H1 (cell line): Measurements from ENCODE around the gene SDSL. TPM values are rescaled to one million over a fixed set of nuclear protein-coding genes. Genes with fewer than 3 reads are reported as not detected.

Experiments used
- CTCF ChIA-PET: fragments of 300-600 bp; sonication (Branson Sonifier 250); formaldehyde crosslinking; loops from one replicate; lab custom pipeline; 2021; ENCODE audit not compliant: partially characterized antibody; lab: Charles Lee
- POLR2A ChIA-PET: fragments of 300-600 bp; sonication (Branson Sonifier 250); formaldehyde crosslinking; loops from one replicate; lab custom pipeline; 2021; ENCODE audit warnings: inconsistent platforms; ENCODE audit not compliant: partially characterized antibody; lab: Charles Lee
- DNase-seq, 2 experiments: peaks; one replicate each; pipeline versions ENCODE4 v3.0.0 to v3.0.0-alpha.2; 2010 to 2022; ENCODE audit warnings: low spot score in 2 of 2, low read depth in 1 of 2, mixed read lengths in 1 of 2
- FAIRE-seq: peaks from 2 replicates; lab custom pipeline; 2011; peaks lifted over from hg19 to GRCh38; lab: Jason Lieb, UNC
- H2AFZ ChIP-seq: 2 replicates; pipeline ENCODE4 v1.8.1; 2012; ENCODE audit warnings: low read length, inconsistent platforms
- H2AK5ac ChIP-seq: 2 replicates; pipeline ENCODE4 v1.6.1; 2013; ENCODE audit warnings: low read depth, low read length
- H2BK120ac ChIP-seq: replicated peaks from 2 replicates; pipeline ENCODE3; 2013; ENCODE audit warnings: low read depth, low read length, inconsistent platforms
- H2BK12ac ChIP-seq: 2 replicates; pipeline ENCODE4 v1.6.1; 2013; ENCODE audit warnings: low read depth, low read length
- H2BK15ac ChIP-seq: 2 replicates; pipeline ENCODE4 v1.6.1; 2013; ENCODE audit warnings: low read length
- H2BK20ac ChIP-seq: 2 replicates; pipeline ENCODE4 v1.6.1; 2013; ENCODE audit warnings: low read length
- H2BK5ac ChIP-seq: 2 replicates; pipeline ENCODE4 v1.6.1; 2013; ENCODE audit warnings: low read depth, low read length
- H3K14ac ChIP-seq: 2 replicates; pipeline ENCODE4 v1.6.1; 2013; ENCODE audit warnings: inconsistent platforms; ENCODE audit not compliant: insufficient read length
- H3K18ac ChIP-seq: 2 replicates; pipeline ENCODE4 v1.6.1; 2013; ENCODE audit warnings: low read length; ENCODE audit errors: extremely low read depth
- H3K23ac ChIP-seq: 2 replicates; pipeline ENCODE4 v1.6.1; 2013; ENCODE audit warnings: inconsistent platforms; ENCODE audit not compliant: insufficient read length
- H3K23me2 ChIP-seq: 2 replicates; pipeline ENCODE4 v1.6.1; 2013; ENCODE audit warnings: low read depth, low read length
- H3K27ac ChIP-seq: 2 replicates; pipeline ENCODE4 v1.6.1; 2011; ENCODE audit warnings: low read depth, low read length, inconsistent platforms
- H3K27me3 ChIP-seq, 4 experiments: replicated peaks in 1 of 4; 1 replicate in 1 of 4; 2 replicates in 3 of 4; pipeline versions ENCODE4 v1.6.1 to v1.8.1; 2011 to 2013; ENCODE audit warnings: low read length in 3 of 4, mild to moderate bottlenecking in 3 of 4, inconsistent platforms in 2 of 4, mixed read lengths in 2 of 4, moderate library complexity in 1 of 4; ENCODE audit not compliant: control insufficient read depth in 3 of 4, insufficient read depth in 3 of 4; ENCODE audit errors: extremely low read depth in 1 of 4
- H3K36me3 ChIP-seq, 4 experiments: 2 replicates each; pipeline versions ENCODE4 v1.6.1 to v1.8.1; 2011 to 2013; ENCODE audit warnings: mild to moderate bottlenecking in 4 of 4, low read length in 3 of 4, moderate library complexity in 2 of 4, control low read depth in 1 of 4, inconsistent platforms in 1 of 4; ENCODE audit not compliant: insufficient read depth in 4 of 4, control insufficient read depth in 2 of 4
- H3K4ac ChIP-seq: replicated peaks from 2 replicates; pipeline ENCODE3; 2013; ENCODE audit warnings: low read length, low read depth, mixed read lengths, inconsistent platforms; ENCODE audit not compliant: insufficient read length
- H3K4me1 ChIP-seq, 4 experiments: replicated peaks in 1 of 4; 1 replicate in 1 of 4; 2 replicates in 3 of 4; pipeline versions ENCODE4 v1.6.1 to v1.8.1; 2011 to 2013; ENCODE audit warnings: low read length in 3 of 4, inconsistent platforms in 2 of 4, mixed read lengths in 1 of 4; ENCODE audit not compliant: insufficient read depth in 4 of 4, control insufficient read depth in 3 of 4
- H3K4me2 ChIP-seq, 2 experiments: 2 replicates each; pipeline versions ENCODE4 v1.6.1 to v1.8.1; 2011 to 2013; ENCODE audit warnings: low read depth in 2 of 2, low read length in 2 of 2, control low read depth in 1 of 2, inconsistent platforms in 1 of 2, mild to moderate bottlenecking in 1 of 2; ENCODE audit not compliant: insufficient read depth in 1 of 2
- H3K4me3 ChIP-seq, 4 experiments: fragments of 200-600, 300-600 bp in 1 of 4; sonication (generic), shearing (Covaris generic), sonication (Bioruptor Twin) in 1 of 4; 2 replicates each; pipeline versions ENCODE4 v1.5.1 to v1.8.1; 2011 to 2016; ENCODE audit warnings: low read length in 4 of 4, low read depth in 3 of 4, control low read depth in 2 of 4, inconsistent platforms in 2 of 4, mild to moderate bottlenecking in 2 of 4, mixed read lengths in 1 of 4, moderate library complexity in 1 of 4; ENCODE audit not compliant: insufficient read depth in 2 of 4; ENCODE audit errors: extremely low read depth in 1 of 4
- H3K56ac ChIP-seq: replicated peaks from 2 replicates; pipeline ENCODE3; 2013; ENCODE audit warnings: low read depth, mild to moderate bottlenecking, mixed read lengths, low read length, inconsistent platforms; ENCODE audit not compliant: insufficient read length
- H3K79me1 ChIP-seq: 2 replicates; pipeline ENCODE4 v1.6.1; 2013; ENCODE audit warnings: low read depth, low read length, control low read depth
- H3K79me2 ChIP-seq, 2 experiments: 2 replicates each; pipeline versions ENCODE4 v1.6.1 to v1.8.1; 2012 to 2013; ENCODE audit warnings: low read length in 2 of 2, mild to moderate bottlenecking in 2 of 2, inconsistent platforms in 1 of 2; ENCODE audit not compliant: insufficient read depth in 2 of 2, control insufficient read depth in 1 of 2
- H3K9ac ChIP-seq, 4 experiments: replicated peaks in 1 of 4; 1 replicate in 1 of 4; 2 replicates in 3 of 4; pipeline versions ENCODE4 v1.6.1 to v1.8.1; 2011 to 2013; ENCODE audit warnings: low read depth in 3 of 4, low read length in 3 of 4, control low read depth in 2 of 4, mild to moderate bottlenecking in 2 of 4, moderate library complexity in 2 of 4, inconsistent platforms in 1 of 4; ENCODE audit errors: extremely low read depth in 1 of 4
- H3K9me3 ChIP-seq, 2 experiments: 2 replicates each; pipeline versions ENCODE4 v1.6.1 to v1.8.1; 2012 to 2013; ENCODE audit warnings: mild to moderate bottlenecking in 2 of 2, moderate library complexity in 2 of 2, control low read depth in 1 of 2, inconsistent platforms in 1 of 2, low read depth in 1 of 2, low read length in 1 of 2, mixed read lengths in 1 of 2; ENCODE audit not compliant: insufficient read depth in 2 of 2
- H4K20me1 ChIP-seq, 2 experiments: replicated peaks in 1 of 2; 2 replicates each; pipeline versions ENCODE3 to v1.8.1; 2011 to 2013; ENCODE audit warnings: inconsistent platforms in 2 of 2, low read length in 2 of 2, mild to moderate bottlenecking in 1 of 2; ENCODE audit not compliant: insufficient read depth in 2 of 2, control insufficient read depth in 1 of 2
- H4K5ac ChIP-seq: 2 replicates; pipeline ENCODE4 v1.6.1; 2013; ENCODE audit warnings: low read length, low read depth, mixed read lengths, inconsistent platforms; ENCODE audit not compliant: insufficient read length
- H4K8ac ChIP-seq: 2 replicates; pipeline ENCODE4 v1.8.0; 2013; ENCODE audit warnings: mild to moderate bottlenecking, moderate library complexity, low read length, inconsistent platforms; ENCODE audit not compliant: insufficient read depth; ENCODE audit errors: extremely low read depth
- H4K91ac ChIP-seq: replicated peaks from 2 replicates; pipeline ENCODE3; 2013; ENCODE audit warnings: low read length, mixed read lengths, inconsistent platforms; ENCODE audit not compliant: insufficient read length
- BCL11A ChIP-seq, 2 experiments: IDR thresholded peaks; one replicate each; pipeline ENCODE4 v1.6.1; 2011; ENCODE audit warnings: low read depth in 2 of 2, low read length in 2 of 2, mild to moderate bottlenecking in 2 of 2
- CBX8 ChIP-seq: fragments of 300-800, 300-1000 bp; sonication (generic); IDR thresholded peaks from 2 replicates; pipeline ENCODE4 v1.7.1; 2016; ENCODE audit warnings: low read depth, low read length, borderline replicate concordance
- EZH2 ChIP-seq: fragments of 200-600 bp; sonication (generic); IDR thresholded peaks from 2 replicates; pipeline ENCODE4 v1.7.1; 2012; ENCODE audit warnings: low read depth, mild to moderate bottlenecking, moderate library complexity, low read length, inconsistent platforms; ENCODE audit not compliant: severe bottlenecking
- GABPA ChIP-seq: IDR thresholded peaks from 2 replicates; pipeline ENCODE4 v1.6.1; 2011; ENCODE audit warnings: mild to moderate bottlenecking, low read length, moderate library complexity, borderline replicate concordance; ENCODE audit not compliant: insufficient read depth
- KDM4A ChIP-seq: IDR thresholded peaks from one replicate; pipeline ENCODE4 v1.7.1; 2012; ENCODE audit warnings: low read depth, mild to moderate bottlenecking, moderate library complexity, low read length, inconsistent platforms; ENCODE audit not compliant: severe bottlenecking
- KDM5A ChIP-seq: fragments of 200-600 bp; IDR thresholded peaks from 2 replicates; pipeline ENCODE4 v1.7.1; 2012; ENCODE audit warnings: mild to moderate bottlenecking, low read length, inconsistent platforms, mixed read lengths
- MAX ChIP-seq: IDR thresholded peaks from 2 replicates; pipeline ENCODE4 v1.6.1; 2012; ENCODE audit warnings: inconsistent platforms
- PHF8 ChIP-seq: fragments of 200-600 bp; sonication (generic); conservative IDR thresholded peaks from 2 replicates; pipeline ENCODE4 v1.7.1; 2012; ENCODE audit warnings: low read depth, mild to moderate bottlenecking, inconsistent platforms, low read length, moderate library complexity
- POU5F1 ChIP-seq: IDR thresholded peaks from 2 replicates; pipeline ENCODE4 v1.6.1; 2011; ENCODE audit warnings: low read depth, mild to moderate bottlenecking, low read length, moderate library complexity
- RFX5 ChIP-seq: IDR thresholded peaks from 2 replicates; pipeline ENCODE4 v1.6.1; 2011; ENCODE audit warnings: low read depth, low read length, improper control_type of control experiment, borderline replicate concordance
- RNF2 ChIP-seq: fragments of 200-900, 300-1000 bp; sonication (generic); IDR thresholded peaks from 2 replicates; pipeline ENCODE4 v1.7.1; 2016; ENCODE audit warnings: borderline replicate concordance, low read depth, mild to moderate bottlenecking, antibody characterized with exemption, low read length; ENCODE audit not compliant: poor library complexity, severe bottlenecking; ENCODE audit errors: missing control alignments
- SP2 ChIP-seq: IDR thresholded peaks from 2 replicates; pipeline ENCODE4 v1.6.1; 2012; ENCODE audit warnings: mild to moderate bottlenecking, low read length, inconsistent platforms
- SRF ChIP-seq: IDR thresholded peaks from 2 replicates; pipeline ENCODE4 v1.6.1; 2011; ENCODE audit warnings: mild to moderate bottlenecking, low read depth, low read length, moderate library complexity
- YY1 ChIP-seq: IDR thresholded peaks from 2 replicates; pipeline ENCODE4 v1.6.1; 2011; ENCODE audit warnings: low read depth, mild to moderate bottlenecking, low read length
- WGBS, 2 experiments: shearing (Covaris generic) in 1 of 2; methylation state at CpG; one replicate each; pipeline versions ENCODE4 v1.1.6 to v1.1.7; 2013 to 2015; ENCODE audit warnings: low lambda C conversion rate in 2 of 2, mixed read lengths in 2 of 2, inconsistent platforms in 1 of 2, low coverage in 1 of 2, missing lambda C conversion rate in 1 of 2; ENCODE audit not compliant: insufficient replicate concordance in 2 of 2, insufficient coverage in 1 of 2, insufficient read length in 1 of 2; ENCODE audit errors: extremely low coverage in 1 of 2, missing lambda C conversion rate in 1 of 2; 5-methylcytosine and 5-hydroxymethylcytosine counted together
- polyA plus RNA-seq, 7 experiments: library from polyadenylated mRNA; depleted of rRNA in 3 of 7; stranded (reverse) in 5 of 7; unstranded in 2 of 7; fragments of >200 nt in 5 of 7; fragments of 200-250 nt in 2 of 7; gene quantifications; 1 replicate in 5 of 7; 2 replicates in 1 of 7; 4 replicates in 1 of 7; pipeline versions ENCODE4 v1.2.1 to v1.2.3, GENCODE V29; 2011 to 2013; ENCODE audit warnings: missing spikeins in 2 of 7, mixed read lengths in 2 of 7
- total RNA-seq: library from RNA; stranded (reverse); fragmentation: NEBNext Ultra II Directional; extraction: Animal tissue kit (Norgen Biotek cat#: 25700); gene quantifications from 2 replicates; pipeline ENCODE4 v1.2.1, GENCODE V29; 2021

SDSL gene
- total and polyA plus RNA-seq, 2 of the 8 experiments (the other 6 are each of a cell fraction or from before 2014, with no cell fraction given), result 0.69 to 1.3 TPM

GRCh38 chr12:113456199-113456598, 34.0 kb downstream of the SDSL start:
- Histone ChIP-seq H2BK20ac (0 out of 2 replicates have a peak overlapping the region, but pooled peaks have one; percentile 7), H4K91ac (no peak overlapping the region), H2BK120ac (no peak overlapping the region), H3K9me3 (no peaks in the 10 kb centered on the region), H3K27me3 (peaks cover 0 to 5% (median under 1%) of the 10 kb centered on the region in 4 experiments; a peak in 3 of 7 replicates), H4K20me1 (no peaks in the 10 kb centered on the region), H3K14ac (no peak overlapping the region), H3K36me3 (no peaks in the 10 kb centered on the region), H2AK5ac (no peak overlapping the region), H3K56ac (no peak overlapping the region), H3K18ac (no peak overlapping the region), H3K79me2 (no peaks in the 10 kb centered on the region), H3K4me3 (no peak overlapping the region), H3K23me2 (no peaks in the 10 kb centered on the region), H2BK15ac (no peak overlapping the region), H3K9ac (no peak overlapping the region), H3K4me1 (peaks cover 0 to 3% (median 1%) of the 10 kb centered on the region in 4 experiments; a peak in 3 of 7 replicates), H3K4me2 (no peak overlapping the region), H3K79me1 (no peaks in the 10 kb centered on the region), H4K5ac (no peak overlapping the region), H3K27ac (no peak overlapping the region), H3K4ac (peak overlapping the region; percentile 44), H2AFZ (no peak overlapping the region), H2BK5ac (no peak overlapping the region), H2BK12ac (0 out of 2 replicates have a peak overlapping the region, but pooled peaks have one; percentile 4), H4K8ac (no peak overlapping the region), H3K23ac (no peak overlapping the region)
- CTCF ChIA-PET, result interaction anchor here (1.0 to 8.0 kb wide), 4 partner anchors 15 to 310 kb away, joined by 3 to 79 read pairs (median 4); partner anchors contain the start of gene LHX5
- POLR2A ChIA-PET, result no interaction called here
- no peak for DNase-seq
- WGBS, 2 experiments, result 93% methylated on average over 2 of the region's 2 CpGs; no CpG with 5 or more reads in 1 of the 2 experiments
- no peak for FAIRE-seq
- TF ChIP-seq YY1, result no peak
- TF ChIP-seq RFX5, result no peak
- no peak for TF ChIP-seq EZH2
- TF ChIP-seq BCL11A (IDR thresholded peaks at IDR 0.05; ENCODE audit: low read depth in 2 of 2, low read length in 2 of 2), result no peak
- TF ChIP-seq KDM5A, result no peak
- TF ChIP-seq KDM4A, result no peak
- no peak for TF ChIP-seq MAX
- no peak for TF ChIP-seq SP2
- TF ChIP-seq RNF2, result no peak
- TF ChIP-seq PHF8, result no peak
- TF ChIP-seq CBX8, result no peak
- TF ChIP-seq SRF, result no peak
- TF ChIP-seq GABPA, result no peak
- TF ChIP-seq POU5F1, result no peak
